A549 (cell line): ENCODE data around the gene TMEM119. TPM values are rescaled to one million over a fixed set of nuclear protein-coding genes. Genes with fewer than 3 reads are reported as not detected.

ENCODE experiments used
- ATAC-seq, 2 experiments: fragments of 200-7000 bp in 1 of 2; fragments of >200 bp in 1 of 2; cut with Nextera tagmentation in 1 of 2; cut with Tn5 transposase in 1 of 2; 3 replicates each; pipeline versions ENCODE4 v1.8.0 to v1.9.1; 2018 to 2020; ENCODE audit warnings: mild to moderate bottlenecking in 1 of 2, moderate library complexity in 1 of 2
- CTCF ChIA-PET: fragments of 300-600 bp; sonication (Branson Sonifier 250); formaldehyde crosslinking; extraction: SDS; loops from one replicate; lab custom pipeline; 2021; ENCODE audit warnings: antibody characterized with exemption, inconsistent platforms; lab: Yijun Ruan, JAX
- POLR2A ChIA-PET: fragments of 350-600 bp; formaldehyde crosslinking; extraction: SDS; loops from one replicate; lab custom pipeline; 2021; ENCODE audit warnings: antibody characterized with exemption, inconsistent platforms; lab: Yijun Ruan, JAX
- DNase-seq, 2 experiments: peaks; one replicate each; pipeline versions ENCODE4 v3.0.0 to v3.0.0-alpha.2; 2011 to 2016; ENCODE audit warnings: low read depth in 1 of 2, low spot score in 1 of 2
- FAIRE-seq: peaks from 2 replicates; lab custom pipeline; 2011; peaks lifted over from hg19 to GRCh38; lab: Jason Lieb, UNC
- H3K27ac ChIP-seq, 2 experiments: fragments of >200 bp; sonication (Bioruptor Twin); formaldehyde crosslinking; 3 replicates each; pipeline ENCODE4 v1.5.1; 2016 to 2017
- H3K4me1 ChIP-seq: fragments of >200 bp; sonication (Bioruptor Twin); formaldehyde crosslinking; 3 replicates; pipeline ENCODE4 v1.6.1; 2016
- H3K4me2 ChIP-seq: fragments of >200 bp; sonication (Bioruptor Twin); formaldehyde crosslinking; 3 replicates; pipeline ENCODE4 v1.6.1; 2016
- H3K4me3 ChIP-seq: fragments of >200 bp; sonication (Bioruptor Twin); formaldehyde crosslinking; 3 replicates; pipeline ENCODE4 v1.5.1; 2016
- H3K9me3 ChIP-seq: fragments of >200 bp; sonication (Bioruptor Twin); formaldehyde crosslinking; 3 replicates; pipeline ENCODE4 v1.6.1; 2016
- CBX8 ChIP-seq: fragments of 200-600 bp; sonication (generic); IDR thresholded peaks from 2 replicates; pipeline ENCODE4 v1.6.1; 2016
- CEBPB ChIP-seq, 2 experiments: fragments of >200 bp in 1 of 2; sonication (Bioruptor Twin) in 1 of 2; formaldehyde crosslinking in 1 of 2; IDR thresholded peaks; 2 replicates each; pipeline ENCODE4 v1.6.1; 2012 to 2016
- EHF ChIP-seq: fragments of 250-450 bp; sonication (Bioruptor Pico); IDR thresholded peaks from 2 replicates; pipeline ENCODE4 v1.5.0; 2020; ENCODE audit warnings: mild to moderate bottlenecking
- ESRRA ChIP-seq: fragments of 150-350 bp; IDR thresholded peaks from 2 replicates; pipeline ENCODE4 v1.6.1; 2014; ENCODE audit warnings: mild to moderate bottlenecking, low read length, borderline replicate concordance
- FOXS1 ChIP-seq: fragments of 250-450 bp; sonication (Bioruptor Pico); IDR thresholded peaks from 2 replicates; pipeline ENCODE4 v1.5.0; 2020; ENCODE audit warnings: mild to moderate bottlenecking, moderate library complexity
- GATA3 ChIP-seq: IDR thresholded peaks from 2 replicates; pipeline ENCODE4 v1.6.1; 2012; ENCODE audit warnings: borderline replicate concordance
- HOXA7 ChIP-seq: fragments of 250-450 bp; sonication (Bioruptor Pico); IDR thresholded peaks from 2 replicates; pipeline ENCODE4 v1.5.0; 2020; ENCODE audit warnings: mild to moderate bottlenecking, moderate library complexity
- HOXB5 ChIP-seq: fragments of 250-450 bp; sonication (Bioruptor Pico); IDR thresholded peaks from 2 replicates; pipeline ENCODE4 v1.5.0; 2020; ENCODE audit warnings: mild to moderate bottlenecking, moderate library complexity
- KDM1A ChIP-seq: fragments of 200-600 bp; sonication (generic); IDR thresholded peaks from 2 replicates; pipeline ENCODE4 v1.6.1; 2016; ENCODE audit warnings: low read depth, mild to moderate bottlenecking
- KDM5A ChIP-seq: fragments of 200-600 bp; sonication (generic); IDR thresholded peaks from 2 replicates; pipeline ENCODE4 v1.6.1; 2016; ENCODE audit warnings: antibody characterized with exemption, mild to moderate bottlenecking
- MAFK ChIP-seq: fragments of 450-650 bp; IDR thresholded peaks from 2 replicates; pipeline ENCODE4 v1.6.1; 2014; ENCODE audit not compliant: partially characterized antibody
- NFE2L2 ChIP-seq: fragments of 150-350 bp; conservative IDR thresholded peaks from 2 replicates; pipeline ENCODE4 v1.6.1; 2014; ENCODE audit warnings: low read length
- NR3C1 ChIP-seq: fragments of >200 bp; sonication (Bioruptor Twin); formaldehyde crosslinking; IDR thresholded peaks from 3 replicates; pipeline ENCODE4 v1.6.1; 2017
- RARB ChIP-seq: fragments of 250-450 bp; sonication (Bioruptor Pico); IDR thresholded peaks from 2 replicates; pipeline ENCODE4 v1.8.0; 2021; ENCODE audit warnings: mild to moderate bottlenecking, moderate library complexity
- RCOR1 ChIP-seq: fragments of 150-350 bp; IDR thresholded peaks from 2 replicates; pipeline ENCODE4 v1.6.1; 2014; ENCODE audit warnings: antibody characterized with exemption, low read length, low read depth
- RFX5 ChIP-seq: fragments of 450-650 bp; IDR thresholded peaks from 2 replicates; pipeline ENCODE4 v1.7.1; 2014; ENCODE audit warnings: antibody characterized with exemption, mild to moderate bottlenecking, moderate library complexity
- SMC3 ChIP-seq: fragments of >200 bp; sonication (Bioruptor Twin); formaldehyde crosslinking; IDR thresholded peaks from 3 replicates; pipeline ENCODE4 v1.6.1; 2018; ENCODE audit warnings: inconsistent platforms
- TFCP2L1 ChIP-seq: fragments of 250-450 bp; sonication (Bioruptor Pico); IDR thresholded peaks from 2 replicates; pipeline ENCODE4 v1.5.0; 2021; ENCODE audit warnings: mild to moderate bottlenecking
- ZFP36 ChIP-seq: fragments of 450-650 bp; IDR thresholded peaks from 2 replicates; pipeline ENCODE4 v1.6.1; 2014; ENCODE audit warnings: borderline replicate concordance; ENCODE audit not compliant: partially characterized antibody
- ZSCAN20 ChIP-seq: fragments of 250-450 bp; sonication (Bioruptor Pico); IDR thresholded peaks from 2 replicates; pipeline ENCODE4 v1.8.0; 2022; ENCODE audit warnings: mild to moderate bottlenecking, moderate library complexity
- WGBS: methylation state at CpG from one replicate; pipeline ENCODE4 v1.1.6; 2017; ENCODE audit errors: missing lambda C conversion rate; 5-methylcytosine and 5-hydroxymethylcytosine counted together
- polyA plus RNA-seq, 4 experiments: library from polyadenylated mRNA; depleted of rRNA in 3 of 4; stranded (reverse); fragments of >200 nt; fragmentation: RNase III in 1 of 4; extraction: RNeasy Plus Mini Kit Qiagen cat#74134 plus additional on column Dnase treatment in 1 of 4; gene quantifications; 2 replicates in 3 of 4; 3 replicates in 1 of 4; pipeline ENCODE4 v1.2.3, GENCODE V29; 2011 to 2017
- TF ChIP-seq, protein P1 (sequence below): fragments of 250-450 bp; sonication (Bioruptor Pico); IDR thresholded peaks from 2 replicates; pipeline ENCODE4 v1.5.0; 2020; ENCODE audit warnings: low read depth, mild to moderate bottlenecking, moderate library complexity

TMEM119 gene
- polyA plus RNA-seq, 2 of the 4 experiments (the other 2 are of a cell fraction) = not detected

DNA sequence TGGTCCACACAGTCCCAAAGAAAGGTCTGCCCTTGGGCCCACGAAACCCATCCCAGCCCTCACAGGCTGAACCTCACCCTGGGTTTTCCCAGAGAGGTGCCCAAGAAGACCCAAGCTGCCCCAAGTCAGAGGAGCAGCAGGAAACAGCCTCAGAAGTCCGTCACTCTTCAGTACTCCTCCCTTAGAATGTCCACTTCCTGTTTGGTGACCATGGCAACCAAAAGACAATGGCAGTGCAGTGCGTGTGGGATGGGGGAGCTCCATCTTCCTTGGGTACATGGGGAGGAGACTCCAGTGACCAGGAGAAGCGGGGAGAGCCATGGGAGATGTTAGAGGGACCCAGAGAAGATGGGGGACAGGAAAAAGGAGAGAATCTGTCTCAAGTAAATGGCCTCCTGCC is 24.5 kb upstream of the TMEM119 start:
- TF ChIP-seq RFX5 (no peak), ZSCAN20 (CRISPR knock-in tag) (no peak), ZFP36 (no peak)
- FAIRE-seq (no peak), DNase-seq (peak in 1 of 2 experiments; percentile 65), ATAC-seq (peak in 1 of 2 experiments; percentile 52; a peak in 3 of 6 replicates)
- CTCF ChIA-PET = interaction anchor here (1.0 to 20.7 kb wide), 4 partner anchors 12 to 58 kb away, joined by 3 to 533 read pairs (median 172); partner anchors contain the start of genes ISCU, SART3, SELPLG and TMEM119
- H3K4me1 ChIP-seq = 0 out of 3 replicates have a peak, but pooled peaks cover 3% of the 10 kb centered on the region
- WGBS = 45% methylated on average over 3 of the region's 4 CpGs
- H3K9me3 ChIP-seq = no peaks in the 10 kb centered on the region
- H3K4me2 ChIP-seq = no peak overlapping the region
- H3K4me3 ChIP-seq = no peak overlapping the region
- H3K27ac ChIP-seq = peak overlapping the region in 1 of 2 experiments; percentile 7; a peak in 1 of 6 replicates
- POLR2A ChIA-PET = no interaction called here

DNA sequence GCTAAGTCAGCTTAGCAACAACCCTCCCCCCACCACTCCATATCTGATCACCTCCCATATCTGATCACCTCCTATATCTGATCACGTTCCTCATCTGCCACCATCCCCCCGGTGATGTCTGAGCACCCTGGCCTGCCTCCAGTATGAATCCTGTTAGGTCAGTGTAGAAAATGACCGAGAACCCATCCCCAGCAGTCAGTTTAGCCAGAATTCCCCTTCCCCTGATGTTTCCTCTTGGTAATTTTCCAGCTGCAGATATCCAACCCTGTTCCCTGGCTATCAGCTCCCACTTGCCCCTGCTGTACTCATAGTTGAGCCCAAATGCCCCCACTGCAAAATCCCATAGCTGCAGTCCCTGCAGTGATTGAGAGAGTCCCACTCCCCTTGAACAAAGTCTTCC is 23.3 kb upstream of the TMEM119 start:
- 84% methylated on average over 3 of the region's 3 CpGs for WGBS
- Histone ChIP-seq H3K4me1 (0 out of 3 replicates have a peak, but pooled peaks cover 3% of the 10 kb centered on the region), H3K9me3 (no peaks in the 10 kb centered on the region)
- CTCF ChIA-PET = interaction anchor here (0.6 to 20.7 kb wide), 5 partner anchors 13 to 182 kb away, joined by 3 to 533 read pairs (median 166); partner anchors contain the start of genes ISCU, SART3, SELPLG and TMEM119
- ATAC-seq = no peak
- TF ChIP-seq KDM5A (no peak), KDM1A (no peak), ESRRA (no peak), HOXA7 (CRISPR knock-in tag) (no peak), RARB (CRISPR knock-in tag) (no peak), MAFK (no peak), EHF (CRISPR knock-in tag) (no peak), NFE2L2 (no peak), SMC3 (no peak), FOXS1 (no peak), CBX8 (no peak), NR3C1 (no peak), TFCP2L1 (CRISPR knock-in tag) (no peak), HOXB5 (CRISPR knock-in tag) (no peak), ZFP36 (no peak)
- TF ChIP-seq, protein P1, sequence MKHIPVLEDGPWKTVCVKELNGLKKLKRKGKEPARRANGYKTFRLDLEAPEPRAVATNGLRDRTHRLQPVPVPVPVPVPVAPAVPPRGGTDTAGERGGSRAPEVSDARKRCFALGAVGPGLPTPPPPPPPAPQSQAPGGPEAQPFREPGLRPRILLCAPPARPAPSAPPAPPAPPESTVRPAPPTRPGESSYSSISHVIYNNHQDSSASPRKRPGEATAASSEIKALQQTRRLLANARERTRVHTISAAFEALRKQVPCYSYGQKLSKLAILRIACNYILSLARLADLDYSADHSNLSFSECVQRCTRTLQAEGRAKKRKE = no peak
- TF ChIP-seq, all 56 proteins: peak for 0
- DNase-seq (no peak), FAIRE-seq (no peak)
- Histone ChIP-seq H3K4me3 (no peak overlapping the region), H3K4me2 (no peak overlapping the region), H3K27ac (no peak overlapping the region)
- POLR2A ChIA-PET = no interaction called here

DNA sequence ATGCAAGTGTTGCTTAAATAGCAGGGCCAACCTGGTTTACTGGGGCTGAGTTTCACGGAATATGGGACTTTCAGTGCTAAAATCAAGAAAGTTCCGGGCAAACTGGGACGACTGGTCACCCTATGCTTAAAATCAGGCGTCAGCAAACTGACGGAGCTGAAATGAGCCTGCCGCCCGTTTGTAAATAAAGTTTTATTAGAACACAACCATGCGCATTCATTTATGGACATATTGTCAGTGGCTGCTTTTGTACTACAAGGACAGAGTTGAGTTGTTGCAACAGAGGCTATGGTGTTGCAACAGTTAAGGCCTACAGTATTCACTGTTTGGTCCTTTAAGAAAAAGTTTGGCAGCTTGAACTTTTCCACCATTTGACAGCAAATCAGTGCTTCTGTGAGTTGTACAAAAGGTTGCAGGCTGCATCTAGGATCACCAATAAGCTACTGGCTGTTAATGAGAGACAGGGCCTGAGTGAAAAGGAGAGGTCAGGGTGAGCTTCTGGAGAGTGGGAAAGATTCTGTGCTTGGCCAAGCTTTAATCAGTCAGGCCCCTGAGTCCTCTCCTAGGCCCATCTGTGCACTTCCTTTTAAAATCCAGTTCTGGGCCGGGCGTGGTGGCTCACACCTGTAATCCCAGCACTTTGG is 22.5 kb upstream of the TMEM119 start:
- CTCF ChIA-PET = interaction anchor here (0.6 to 20.7 kb wide), 5 partner anchors 14 to 759 kb away, joined by 3 to 533 read pairs (median 166); partner anchors contain the start of genes ISCU, SART3, SELPLG and TMEM119
- DNase-seq (peak in 1 of 2 experiments; percentile 32), FAIRE-seq (no peak), ATAC-seq (no peak)
- 79% methylated on average over 10 of the region's 10 CpGs for WGBS
- no peaks in the 10 kb centered on the region for H3K9me3 ChIP-seq
- 0 out of 3 replicates have a peak, but pooled peaks cover 3% of the 10 kb centered on the region for H3K4me1 ChIP-seq
- TF ChIP-seq RCOR1 (no peak), CEBPB (IDR thresholded peaks at IDR 0.05) (peak; percentile 45 to 54; a peak in 3 of 4 replicates), GATA3 (no peak)
- POLR2A ChIA-PET = interaction anchor here (1.0 kb wide), 1 partner anchor 58 kb away, joined by 3 read pairs; the partner anchor contains the start of gene ISCU
- H3K4me3 ChIP-seq = no peak overlapping the region
- no peak overlapping the region for H3K27ac ChIP-seq
- no peak overlapping the region for H3K4me2 ChIP-seq
